ENCODE measurements around the gene FOXO1.

Gene FOXO1

DNA sequence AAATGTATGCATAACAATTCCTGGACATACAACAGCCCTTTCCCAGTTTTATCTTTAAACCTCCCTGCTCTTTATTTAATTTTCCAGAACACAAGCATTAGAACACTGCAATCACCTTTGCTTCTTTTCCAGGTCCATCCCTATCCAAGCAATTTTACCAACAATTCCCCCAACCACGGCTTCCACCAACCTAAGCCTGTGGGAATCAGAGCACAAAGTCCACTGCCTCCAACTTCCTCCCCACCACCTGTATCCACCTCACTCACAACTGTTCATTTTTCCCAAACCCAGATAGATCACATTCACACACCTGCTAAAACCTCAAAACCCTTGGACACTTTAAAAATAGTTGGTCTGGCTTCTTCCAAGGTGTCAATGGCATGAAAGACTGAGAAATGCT, 39.5 kb downstream of the FOXO1 start:
- WGBS, result 88% methylated on average over 1 of the region's 1 CpG
- no peak overlapping the region for H4K8ac ChIP-seq (ENCODE audit: low read length)
- H3K4me2 ChIP-seq (ENCODE audit: low read length, poor library complexity, severe bottlenecking), result no peak overlapping the region
- no peak overlapping the region for H3K9ac ChIP-seq (ENCODE audit: low read length)
- H2AFZ ChIP-seq (ENCODE audit: low read depth, low read length), result no peak overlapping the region
- no peak overlapping the region for H4K91ac ChIP-seq (ENCODE audit: low read length)
- H3K14ac ChIP-seq (ENCODE audit: low read length in 2 of 2), result no peak overlapping the region
- H2BK5ac ChIP-seq (ENCODE audit: low read depth, low read length, poor library complexity, severe bottlenecking), result no peak overlapping the region
- H3K27me3 ChIP-seq (ENCODE audit: control insufficient read depth in 1 of 2, insufficient read depth in 1 of 2, low read length in 2 of 2), result no peaks in the 10 kb centered on the region
- H3K79me1 ChIP-seq (replicated peaks; ENCODE audit: low read length, poor library complexity, severe bottlenecking), result peaks cover 17% of the 10 kb centered on the region
- H3K23ac ChIP-seq (ENCODE audit: low read length in 2 of 2), result no peak overlapping the region
- H3K4me1 ChIP-seq (ENCODE audit: control insufficient read depth, insufficient read depth, low read depth, low read length), result no peaks in the 10 kb centered on the region
- no peak overlapping the region for H3K18ac ChIP-seq (ENCODE audit: low read depth in 1 of 2, low read length in 2 of 2)
- H3K27ac ChIP-seq (ENCODE audit: low read length, poor library complexity, severe bottlenecking), result no peak overlapping the region
- no peaks in the 10 kb centered on the region for H3K36me3 ChIP-seq (ENCODE audit: control insufficient read depth in 1 of 2, insufficient read depth in 2 of 2, low read depth in 1 of 2, low read length in 2 of 2)
- H2AK5ac ChIP-seq (ENCODE audit: low read length, severe bottlenecking), result no peak overlapping the region
- no peak overlapping the region for H2BK15ac ChIP-seq (ENCODE audit: low read depth, poor library complexity, severe bottlenecking)
- DNase-seq, result no peak
- no peak overlapping the region for H2BK12ac ChIP-seq (ENCODE audit: low read length in 2 of 2)
- H2BK120ac ChIP-seq (ENCODE audit: low read depth, low read length), result no peak overlapping the region
- no peaks in the 10 kb centered on the region for H3K9me3 ChIP-seq (ENCODE audit: control insufficient read depth, low read length)
- H3K4me3 ChIP-seq (ENCODE audit: insufficient read depth in 1 of 2, low read depth in 1 of 2, low read length in 2 of 2), result no peak overlapping the region
- H3K4ac ChIP-seq (ENCODE audit: low read depth in 1 of 2, low read length in 2 of 2), result no peak overlapping the region

DNA sequence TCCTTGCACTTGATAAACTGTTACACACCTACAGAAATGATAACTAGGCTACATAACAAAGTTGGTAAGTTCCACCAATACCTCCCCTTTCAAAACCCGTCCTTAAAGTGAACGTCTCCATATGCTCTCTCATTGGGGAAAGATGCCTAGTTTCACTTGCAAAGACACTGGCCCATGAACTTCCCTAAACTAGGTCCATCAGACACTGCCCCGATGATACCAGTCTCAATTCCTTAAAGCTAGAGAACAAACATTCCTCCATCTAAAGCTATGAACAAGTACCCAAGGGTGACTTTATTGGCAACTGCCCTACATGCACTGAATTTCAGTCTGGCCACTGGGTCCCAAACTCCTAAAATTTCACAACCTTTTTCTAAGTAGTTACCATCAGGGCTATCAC, 39.9 kb downstream of the FOXO1 start:
- Histone ChIP-seq H3K9ac (ENCODE audit: low read length) (no peak overlapping the region), H3K79me1 (replicated peaks; ENCODE audit: low read length, poor library complexity, severe bottlenecking) (peaks cover 17% of the 10 kb centered on the region), H3K27me3 (ENCODE audit: control insufficient read depth in 1 of 2, insufficient read depth in 1 of 2, low read length in 2 of 2) (no peaks in the 10 kb centered on the region), H3K36me3 (ENCODE audit: control insufficient read depth in 1 of 2, insufficient read depth in 2 of 2, low read depth in 1 of 2, low read length in 2 of 2) (no peaks in the 10 kb centered on the region), H2BK12ac (ENCODE audit: low read length in 2 of 2) (no peak overlapping the region), H3K4me2 (ENCODE audit: low read length, poor library complexity, severe bottlenecking) (no peak overlapping the region), H3K27ac (ENCODE audit: low read length, poor library complexity, severe bottlenecking) (no peak overlapping the region), H2AFZ (ENCODE audit: low read depth, low read length) (no peak overlapping the region), H3K4me1 (ENCODE audit: control insufficient read depth, insufficient read depth, low read depth, low read length) (no peaks in the 10 kb centered on the region), H3K18ac (ENCODE audit: low read depth in 1 of 2, low read length in 2 of 2) (no peak overlapping the region), H2BK5ac (ENCODE audit: low read depth, low read length, poor library complexity, severe bottlenecking) (no peak overlapping the region), H4K91ac (ENCODE audit: low read length) (no peak overlapping the region), H3K14ac (ENCODE audit: low read length in 2 of 2) (no peak overlapping the region), H3K23ac (ENCODE audit: low read length in 2 of 2) (no peak overlapping the region), H3K9me3 (ENCODE audit: control insufficient read depth, low read length) (no peaks in the 10 kb centered on the region), H2BK15ac (ENCODE audit: low read depth, poor library complexity, severe bottlenecking) (no peak overlapping the region), H3K4me3 (ENCODE audit: insufficient read depth in 1 of 2, low read depth in 1 of 2, low read length in 2 of 2) (no peak overlapping the region), H3K4ac (ENCODE audit: low read depth in 1 of 2, low read length in 2 of 2) (no peak overlapping the region), H2BK120ac (ENCODE audit: low read depth, low read length) (no peak overlapping the region), H4K8ac (ENCODE audit: low read length) (no peak overlapping the region), H2AK5ac (ENCODE audit: low read length, severe bottlenecking) (no peak overlapping the region)
- WGBS, result 87% methylated on average over 3 of the region's 3 CpGs
- no peak for DNase-seq

DNA sequence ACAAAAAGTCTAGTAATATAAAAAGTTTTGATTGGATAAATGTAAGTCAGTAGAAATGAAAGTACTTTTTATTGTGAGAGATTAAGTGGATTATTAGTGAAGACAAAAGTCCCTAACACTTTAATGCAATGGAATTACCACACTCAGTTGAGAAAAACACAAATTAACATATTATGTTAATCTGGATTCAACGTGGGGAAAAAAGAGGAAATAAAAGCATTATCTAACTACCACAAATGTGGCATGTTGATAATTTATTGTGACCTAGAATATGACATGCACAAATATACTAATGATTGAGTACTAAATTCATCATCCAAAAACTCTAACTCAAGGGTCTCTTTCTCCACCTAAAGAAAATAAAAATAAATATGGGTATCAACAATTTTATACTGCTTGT, 41.5 kb downstream of the FOXO1 start:
- H2AK5ac ChIP-seq (ENCODE audit: low read length, severe bottlenecking), result no peak overlapping the region
- H3K9me3 ChIP-seq (ENCODE audit: control insufficient read depth, low read length), result no peaks in the 10 kb centered on the region
- no peak overlapping the region for H2BK120ac ChIP-seq (ENCODE audit: low read depth, low read length)
- no peak overlapping the region for H2AFZ ChIP-seq (ENCODE audit: low read depth, low read length)
- DNase-seq, result no peak
- H3K4me2 ChIP-seq (ENCODE audit: low read length, poor library complexity, severe bottlenecking), result no peak overlapping the region
- H3K4me1 ChIP-seq (ENCODE audit: control insufficient read depth, insufficient read depth, low read depth, low read length), result no peaks in the 10 kb centered on the region
- H3K14ac ChIP-seq (ENCODE audit: low read length in 2 of 2), result no peak overlapping the region
- H3K36me3 ChIP-seq (ENCODE audit: control insufficient read depth in 1 of 2, insufficient read depth in 2 of 2, low read depth in 1 of 2, low read length in 2 of 2), result no peaks in the 10 kb centered on the region
- no peak overlapping the region for H2BK12ac ChIP-seq (ENCODE audit: low read length in 2 of 2)
- no peak overlapping the region for H2BK5ac ChIP-seq (ENCODE audit: low read depth, low read length, poor library complexity, severe bottlenecking)
- no peaks in the 10 kb centered on the region for H3K27me3 ChIP-seq (ENCODE audit: control insufficient read depth in 1 of 2, insufficient read depth in 1 of 2, low read length in 2 of 2)
- H3K4ac ChIP-seq (ENCODE audit: low read depth in 1 of 2, low read length in 2 of 2), result no peak overlapping the region
- no peak overlapping the region for H3K9ac ChIP-seq (ENCODE audit: low read length)
- no CpG with 5 or more reads among the region's 1 CpG for WGBS
- no peak overlapping the region for H2BK15ac ChIP-seq (ENCODE audit: low read depth, poor library complexity, severe bottlenecking)
- peaks cover 25% of the 10 kb centered on the region for H3K79me1 ChIP-seq (replicated peaks; ENCODE audit: low read length, poor library complexity, severe bottlenecking)
- H3K23ac ChIP-seq (ENCODE audit: low read length in 2 of 2), result no peak overlapping the region
- no peak overlapping the region for H3K4me3 ChIP-seq (ENCODE audit: insufficient read depth in 1 of 2, low read depth in 1 of 2, low read length in 2 of 2)
- H3K18ac ChIP-seq (ENCODE audit: low read depth in 1 of 2, low read length in 2 of 2), result no peak overlapping the region
- no peak overlapping the region for H3K27ac ChIP-seq (ENCODE audit: low read length, poor library complexity, severe bottlenecking)
- no peak overlapping the region for H4K91ac ChIP-seq (ENCODE audit: low read length)
- no peak overlapping the region for H4K8ac ChIP-seq (ENCODE audit: low read length)

DNA sequence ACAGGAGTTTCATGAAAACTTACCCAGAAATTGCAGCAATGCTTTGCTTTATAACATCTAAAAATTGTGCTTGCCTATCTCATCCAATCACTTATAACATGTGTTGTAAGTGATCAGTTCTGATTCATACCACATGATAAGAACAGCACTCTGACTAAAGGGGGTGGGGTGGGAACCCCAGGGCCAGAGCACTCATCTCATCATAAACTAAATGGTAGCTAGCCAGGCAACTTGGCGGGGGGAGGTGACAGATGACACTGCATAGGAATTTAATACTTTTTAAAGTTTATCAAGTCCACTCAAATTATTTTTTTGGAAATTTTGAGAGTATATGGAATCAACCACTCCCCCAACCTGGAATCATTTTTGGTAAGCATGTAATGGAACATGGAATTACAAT, 42.1 kb downstream of the FOXO1 start:
- WGBS, result no CpG with 5 or more reads among the region's 1 CpG
- H3K4me1 ChIP-seq (ENCODE audit: control insufficient read depth, insufficient read depth, low read depth, low read length), result peaks cover 1% of the 10 kb centered on the region

More for the DNA sequence above, 42.1 kb downstream of the FOXO1 start:
- Histone ChIP-seq H3K9me3 (ENCODE audit: control insufficient read depth, low read length) (no peaks in the 10 kb centered on the region), H4K8ac (ENCODE audit: low read length) (no peak overlapping the region), H3K4ac (ENCODE audit: low read depth in 1 of 2, low read length in 2 of 2) (no peak overlapping the region), H3K27ac (ENCODE audit: low read length, poor library complexity, severe bottlenecking) (no peak overlapping the region), H4K91ac (ENCODE audit: low read length) (no peak overlapping the region), H3K4me2 (ENCODE audit: low read length, poor library complexity, severe bottlenecking) (no peak overlapping the region), H2BK5ac (ENCODE audit: low read depth, low read length, poor library complexity, severe bottlenecking) (no peak overlapping the region), H3K18ac (ENCODE audit: low read depth in 1 of 2, low read length in 2 of 2) (no peak overlapping the region), H3K79me1 (replicated peaks; ENCODE audit: low read length, poor library complexity, severe bottlenecking) (peaks cover 25% of the 10 kb centered on the region), H2BK120ac (ENCODE audit: low read depth, low read length) (no peak overlapping the region), H2AK5ac (ENCODE audit: low read length, severe bottlenecking) (no peak overlapping the region), H2BK12ac (ENCODE audit: low read length in 2 of 2) (no peak overlapping the region), H3K4me3 (ENCODE audit: insufficient read depth in 1 of 2, low read depth in 1 of 2, low read length in 2 of 2) (no peak overlapping the region), H3K14ac (ENCODE audit: low read length in 2 of 2) (no peak overlapping the region), H3K36me3 (ENCODE audit: control insufficient read depth in 1 of 2, insufficient read depth in 2 of 2, low read depth in 1 of 2, low read length in 2 of 2) (no peaks in the 10 kb centered on the region), H3K27me3 (ENCODE audit: control insufficient read depth in 1 of 2, insufficient read depth in 1 of 2, low read length in 2 of 2) (no peaks in the 10 kb centered on the region), H3K23ac (ENCODE audit: low read length in 2 of 2) (no peak overlapping the region), H2BK15ac (ENCODE audit: low read depth, poor library complexity, severe bottlenecking) (no peak overlapping the region), H2AFZ (ENCODE audit: low read depth, low read length) (no peak overlapping the region), H3K9ac (ENCODE audit: low read length) (no peak overlapping the region)
- no peak for DNase-seq

All from mesenchymal stem cell (in vitro differentiated cells and primary cell).